NCI-H1417 treated with DMSO at 0.1 percent for 48 hours (cell line): ENCODE data around the gene SCUBE2.
"Not testable (repeated sequence)": the region's sequence is repeated elsewhere in the genome, so short reads cannot be mapped to it uniquely, and the experiment has no call there.

Source experiments
- DNase-seq: peaks from one replicate; lab custom pipeline; 2025; lab: John Stamatoyannopoulos, UW

Gene SCUBE2

DNA sequence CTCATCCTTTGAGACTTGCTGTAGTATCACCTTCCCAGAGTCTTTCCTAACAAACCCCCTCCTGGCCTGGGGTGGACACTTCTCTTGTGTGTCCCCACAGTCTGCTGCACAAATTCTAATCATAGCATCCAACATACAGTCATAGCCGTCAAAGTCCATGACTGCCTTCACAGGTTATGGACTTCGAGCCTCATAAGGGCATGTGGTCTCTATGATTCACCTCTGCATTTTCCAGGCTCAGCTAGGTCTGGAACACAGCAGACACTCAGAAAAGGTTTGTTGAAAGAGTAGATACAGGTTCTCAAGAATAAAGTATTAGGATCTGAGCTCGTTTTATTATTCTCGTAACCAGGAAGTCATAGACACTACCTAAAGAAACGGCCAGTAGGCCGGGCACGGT, 13.2 kb upstream of the SCUBE2 start:
- no peak for DNase-seq

DNA sequence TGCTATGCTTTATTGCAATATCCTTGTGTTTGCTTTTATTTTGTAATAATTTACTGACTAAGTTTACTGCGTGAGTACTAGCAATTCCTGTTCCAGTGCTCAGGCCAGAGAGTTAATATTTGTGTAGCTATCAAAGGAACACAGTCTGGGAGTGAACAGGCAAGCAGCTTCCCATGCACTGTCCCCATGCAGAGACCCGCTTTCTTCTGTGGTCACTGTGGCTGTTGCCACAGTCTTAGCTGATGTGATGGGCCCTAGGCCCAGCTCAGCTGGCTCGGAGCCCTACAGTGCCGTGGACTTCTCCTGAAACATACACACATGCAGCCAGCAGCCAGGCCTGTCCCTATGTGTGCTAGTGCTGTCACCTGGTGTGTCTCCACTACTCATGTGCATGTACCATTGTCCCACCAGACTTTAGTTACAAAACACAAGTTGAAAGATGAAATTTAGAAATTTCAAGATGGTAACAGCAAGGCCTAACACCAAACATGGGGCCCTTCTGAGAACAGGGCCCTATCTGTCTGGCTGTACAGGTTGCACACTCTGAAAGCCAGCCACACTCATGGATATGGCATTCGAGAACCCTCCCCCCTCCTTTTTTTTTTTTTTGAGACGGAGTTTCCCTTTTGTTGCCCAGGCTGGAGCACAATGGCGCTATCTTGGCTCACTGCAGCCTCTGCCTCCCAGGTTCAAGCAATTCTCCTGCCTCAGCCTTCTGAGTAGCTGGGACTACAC, 12.3 kb upstream of the SCUBE2 start:
- DNase-seq, result no peak

DNA sequence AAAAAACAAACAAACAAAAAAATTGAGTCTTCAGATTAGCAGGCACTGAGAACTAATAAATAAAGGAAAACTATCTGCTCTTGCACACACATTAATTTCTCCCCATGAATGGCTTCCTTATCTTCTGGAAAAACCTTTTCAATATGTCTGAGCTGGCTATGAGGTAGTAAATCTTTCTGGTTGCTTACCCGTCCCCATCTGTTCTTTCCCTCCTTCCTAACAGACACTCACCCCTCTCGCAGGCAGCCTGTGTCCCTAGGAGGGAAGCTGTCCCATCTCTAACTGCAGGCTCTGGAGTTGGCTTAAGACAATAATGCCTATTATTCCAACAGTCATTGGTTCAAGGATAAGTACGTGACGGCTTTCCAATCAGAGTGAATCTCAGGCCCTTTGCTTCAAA, 8.2 kb upstream of the SCUBE2 start:
- DNase-seq, result no peak

DNA sequence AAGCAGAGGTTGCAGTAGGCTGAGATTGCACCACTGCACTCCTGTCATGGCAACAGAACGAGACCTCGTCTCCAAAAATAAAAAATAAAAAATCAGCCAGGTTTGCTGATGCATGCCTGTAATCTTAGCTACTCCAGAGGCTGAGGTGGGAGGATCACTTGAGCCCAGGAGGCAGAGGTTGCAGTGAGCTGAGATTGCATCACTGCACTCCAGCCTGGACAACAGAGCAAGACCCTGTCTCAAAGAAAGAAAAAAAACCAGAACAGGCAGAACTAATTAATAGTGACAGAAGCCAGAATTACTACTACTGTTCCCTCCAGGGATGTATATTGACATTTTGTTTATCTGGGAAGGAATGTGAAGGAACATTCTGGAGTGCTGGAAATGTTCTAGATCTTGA, 7.1 kb upstream of the SCUBE2 start:
- not testable (repeated sequence) for DNase-seq

DNA sequence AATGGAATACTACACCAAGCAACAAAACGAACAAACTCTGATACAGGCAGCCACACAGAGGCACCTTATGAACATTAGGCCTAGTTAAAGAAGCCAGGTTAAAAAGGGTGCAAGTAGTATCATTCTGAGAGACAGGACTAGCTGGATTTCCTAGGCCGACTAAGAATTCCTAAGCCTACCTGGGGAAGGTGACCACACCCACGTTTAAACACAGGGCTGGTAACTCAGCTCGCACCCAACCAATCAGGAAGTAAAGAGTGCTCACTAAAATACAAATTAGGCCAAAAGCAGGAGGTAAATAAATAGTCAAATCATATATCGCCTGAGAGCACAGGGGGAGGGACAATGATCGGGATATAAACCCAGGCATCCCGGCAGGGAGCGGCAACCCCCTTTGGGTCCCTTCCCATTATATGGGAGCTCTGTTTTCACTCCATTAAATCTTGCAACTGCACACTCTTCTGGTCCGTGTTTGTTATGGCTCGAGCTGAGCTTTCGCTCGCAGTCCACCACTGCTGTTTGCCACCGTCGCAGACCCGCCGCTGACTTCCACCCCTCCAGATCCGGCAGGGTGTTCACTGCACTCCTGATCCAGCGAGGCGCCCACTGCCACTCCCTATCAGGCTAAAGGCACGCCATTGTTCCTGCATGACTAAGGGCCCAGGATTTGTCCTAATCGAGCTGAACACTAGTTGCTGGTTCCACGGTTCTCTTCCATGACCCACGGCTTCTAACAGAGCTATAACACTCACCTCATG, 6.0 kb upstream of the SCUBE2 start:
- not testable (repeated sequence) for DNase-seq

DNA sequence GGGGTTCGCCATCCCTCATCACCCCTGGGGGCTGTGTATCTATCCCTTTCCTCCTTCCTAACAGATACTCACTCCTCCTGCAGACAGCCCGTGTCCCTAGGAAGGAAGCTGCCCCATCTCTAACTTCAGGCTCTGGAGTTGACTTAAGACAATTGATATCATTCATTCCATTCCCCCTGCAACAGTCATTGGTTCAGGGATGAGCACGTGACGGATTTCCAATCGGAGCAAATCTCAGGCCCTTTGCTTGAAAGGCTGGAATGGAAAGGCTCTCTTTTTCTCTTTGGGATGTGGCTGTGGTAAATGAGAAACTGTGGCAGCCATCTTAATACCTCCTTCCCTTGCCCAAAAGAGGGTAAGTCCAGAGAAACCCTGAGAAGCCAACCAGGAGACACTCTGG, 5.0 kb upstream of the SCUBE2 start:
- no peak for DNase-seq

DNA sequence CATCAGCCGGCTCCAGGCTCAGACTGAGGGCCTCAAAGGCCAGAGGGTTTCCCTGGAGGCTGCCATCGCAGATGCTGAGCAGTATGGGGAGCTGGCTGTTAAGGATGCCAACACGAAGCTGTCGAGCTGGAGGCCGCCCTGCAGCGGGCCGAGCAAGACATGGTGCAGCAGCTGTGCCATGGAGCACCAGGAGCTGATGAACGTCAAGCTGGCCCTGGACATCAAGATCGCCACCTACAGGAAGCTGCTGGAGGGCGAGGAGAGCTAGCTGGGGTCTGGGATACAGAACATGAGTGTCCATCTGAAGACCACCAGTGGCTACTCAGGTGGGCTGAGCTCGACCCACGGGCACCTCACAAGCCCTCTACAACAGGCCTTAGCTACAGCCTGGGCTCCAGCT, 4.0 kb upstream of the SCUBE2 start:
- DNase-seq, result no peak

DNA sequence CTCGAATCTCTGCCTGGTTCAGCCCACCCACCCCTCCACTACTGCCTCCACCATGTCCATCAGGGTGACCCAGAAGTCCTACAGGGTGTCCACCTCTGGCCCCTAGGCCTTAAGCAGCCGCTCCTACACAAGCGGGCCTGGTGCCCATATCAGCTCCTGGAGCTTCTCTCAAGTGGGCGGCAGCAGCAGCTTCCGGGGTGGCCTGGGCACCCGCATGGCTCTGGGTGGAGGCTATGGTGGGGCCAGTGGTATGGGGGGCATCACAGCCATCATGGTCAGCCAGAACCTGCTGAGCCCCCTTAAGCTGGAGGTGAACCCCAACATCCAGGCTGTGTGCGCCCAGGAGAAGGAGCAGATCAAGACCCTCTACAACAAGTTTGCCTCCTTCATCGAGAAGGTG, 3.0 kb upstream of the SCUBE2 start:
- DNase-seq, result no peak

DNA sequence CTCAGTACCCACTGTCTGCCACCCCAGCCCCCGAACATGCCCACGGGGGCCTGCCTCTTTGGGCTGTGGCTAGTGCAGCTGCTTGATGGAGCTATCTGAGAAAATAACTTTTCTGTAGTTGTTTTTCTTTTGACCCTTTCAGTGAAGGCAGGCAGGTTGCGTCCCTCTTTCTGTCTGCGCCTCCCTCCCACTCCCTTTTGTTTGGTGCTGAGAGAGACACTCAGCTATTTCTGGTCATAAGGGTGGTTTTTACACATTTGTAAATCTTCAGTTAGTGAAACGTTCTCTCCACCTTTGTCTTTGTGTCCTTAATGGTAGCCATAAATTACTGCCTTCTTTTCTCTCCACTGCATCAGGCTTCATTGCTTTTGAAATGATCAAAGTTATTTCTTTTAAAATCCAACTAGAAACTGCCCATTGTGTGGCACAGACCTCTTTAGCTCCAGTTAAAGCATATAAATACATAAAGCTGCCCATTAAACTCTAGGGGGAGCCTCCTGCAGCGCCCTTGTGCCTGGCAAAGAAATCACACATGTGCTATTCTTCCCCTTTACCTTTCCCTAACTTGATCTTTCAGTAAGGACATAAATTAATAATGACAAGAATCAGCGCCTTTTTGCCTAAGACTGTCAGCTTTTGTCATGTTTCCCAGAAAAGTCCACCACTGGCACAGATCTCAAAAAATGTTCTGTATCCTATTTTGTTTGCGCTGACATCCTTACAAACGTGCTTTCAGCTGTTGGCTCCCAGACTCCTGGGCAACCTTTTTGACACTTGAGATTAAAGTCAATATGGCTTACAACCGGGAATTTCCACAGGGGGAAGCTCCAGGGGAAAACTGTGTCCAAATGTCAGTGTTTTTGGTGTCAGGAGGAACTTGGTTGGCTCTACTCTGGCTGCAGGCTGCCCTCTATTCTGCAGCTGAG, 1.7 kb upstream of the SCUBE2 start:
- DNase-seq, result no peak

DNA sequence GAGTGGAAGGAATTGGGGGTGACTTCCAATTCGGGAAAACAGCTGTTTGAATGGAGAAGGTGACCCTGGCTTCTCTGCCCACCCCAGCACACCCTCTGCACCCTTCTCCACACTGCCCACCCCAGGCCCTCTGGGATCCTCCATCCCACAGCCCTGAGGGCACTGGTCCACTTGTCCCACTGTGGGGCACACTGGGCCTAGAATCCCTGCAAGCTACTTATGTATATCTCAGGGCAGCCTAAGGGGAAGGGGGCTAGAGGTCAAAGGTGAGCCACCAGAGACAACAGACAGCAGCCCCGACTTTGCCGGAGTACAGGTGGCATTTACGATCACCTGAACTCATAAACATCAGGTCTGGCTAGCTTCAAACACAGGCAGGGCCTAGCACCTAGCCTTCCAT, 673 bp upstream of the SCUBE2 start:
- DNase-seq, result no peak

DNA sequence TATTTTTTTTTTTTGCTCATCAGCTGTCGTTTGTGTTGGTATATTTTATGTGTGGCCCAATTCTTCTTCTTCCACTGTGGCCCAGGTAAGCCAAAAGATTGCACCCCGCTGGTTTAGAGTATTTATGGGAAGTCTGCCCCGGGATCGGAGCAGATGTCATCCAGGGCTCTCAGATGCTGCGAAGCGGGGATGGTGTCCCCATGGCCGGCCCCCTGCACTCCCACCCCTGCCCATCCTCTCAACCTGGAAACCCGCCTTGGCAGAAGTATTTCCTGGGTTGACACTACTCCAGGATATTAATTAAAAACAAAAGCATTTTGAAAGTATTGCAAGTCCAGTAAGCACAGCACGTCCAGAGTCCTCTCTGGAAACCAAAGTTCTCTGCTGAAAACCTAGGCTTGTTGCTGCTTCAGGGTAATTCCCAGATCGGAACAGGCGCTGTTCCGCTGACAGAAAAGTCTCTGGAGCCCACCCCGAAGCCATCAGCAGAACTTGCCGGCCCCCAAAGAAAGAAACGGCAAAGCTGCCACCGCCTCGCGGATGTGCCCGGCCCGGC, 833 bp downstream of the SCUBE2 start:
- DNase-seq, result no peak

DNA sequence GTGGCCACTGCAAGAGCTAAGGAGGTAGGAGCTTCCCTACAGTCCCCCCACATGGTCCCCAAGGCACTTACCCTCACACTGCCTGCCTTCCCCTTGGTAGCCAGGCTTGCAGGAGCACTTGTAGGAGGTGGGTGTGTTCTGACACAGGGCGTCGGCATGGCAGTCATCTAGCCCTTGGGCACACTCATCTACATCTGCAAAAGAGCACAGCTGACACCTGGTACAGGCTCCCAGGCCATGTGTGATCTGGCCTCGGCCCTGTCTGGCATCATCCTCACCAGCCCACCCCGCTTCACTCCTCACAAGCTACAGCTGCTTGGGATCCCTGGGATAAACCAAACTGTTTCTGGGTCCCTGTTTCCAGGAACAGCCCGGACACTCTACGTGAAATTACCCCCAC, 1.8 kb downstream of the SCUBE2 start:
- no peak for DNase-seq

DNA sequence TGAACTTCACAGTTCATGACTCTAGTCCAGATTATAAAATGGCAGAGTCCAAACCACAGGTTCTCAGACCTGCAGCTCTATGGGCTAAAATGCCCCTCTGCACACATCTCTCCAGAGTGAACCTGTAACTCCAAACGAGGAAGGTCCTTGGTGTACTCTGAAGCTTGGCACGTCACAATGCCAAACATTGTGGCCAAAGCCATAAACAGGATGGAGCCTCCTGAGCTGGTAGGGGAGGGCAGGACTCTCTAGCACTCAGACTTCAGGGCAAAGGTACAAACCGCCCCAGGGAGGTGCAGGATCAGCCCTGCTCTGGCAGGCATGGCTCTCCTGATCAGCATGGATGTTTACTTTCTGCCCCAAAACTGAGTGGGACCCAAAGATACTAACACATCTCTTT, 2.3 kb downstream of the SCUBE2 start:
- no peak for DNase-seq

DNA sequence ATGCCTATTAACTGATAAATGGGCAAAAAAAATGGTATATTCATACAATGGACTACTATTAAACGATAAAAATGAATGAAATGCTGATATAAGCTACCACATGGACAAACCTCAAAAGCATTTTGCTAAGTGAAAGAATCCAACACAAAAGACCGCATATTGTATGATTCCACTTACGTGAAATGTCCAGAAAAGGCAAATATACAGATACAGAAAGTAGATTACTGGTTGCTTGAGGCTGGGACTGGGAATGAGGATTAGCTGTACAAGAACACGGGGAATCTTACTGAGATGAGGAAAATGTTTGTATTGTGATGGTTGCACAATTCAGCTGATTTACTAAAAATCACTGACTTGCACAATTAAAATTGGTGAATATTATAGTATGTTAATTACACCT, 8.8 kb downstream of the SCUBE2 start:
- no peak for DNase-seq

DNA sequence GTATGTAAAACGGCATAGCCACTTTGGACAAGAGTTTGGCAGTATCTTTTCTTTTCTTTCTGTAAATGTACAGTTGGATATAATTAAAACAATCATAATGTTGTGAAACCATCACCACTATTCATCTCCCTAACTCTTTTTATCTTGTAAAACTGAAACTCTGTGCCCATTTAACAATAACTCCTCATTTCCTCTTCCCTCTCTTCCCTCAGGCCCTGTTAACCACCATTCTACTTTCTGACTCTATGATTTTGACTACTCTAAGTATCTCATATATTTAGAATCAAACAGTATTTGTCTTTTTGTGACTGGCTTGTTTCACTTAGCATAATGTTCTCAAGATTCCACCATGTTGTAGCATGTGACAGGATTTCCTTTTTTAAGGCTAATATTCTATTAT, 10.2 kb downstream of the SCUBE2 start:
- DNase-seq, result no peak

DNA sequence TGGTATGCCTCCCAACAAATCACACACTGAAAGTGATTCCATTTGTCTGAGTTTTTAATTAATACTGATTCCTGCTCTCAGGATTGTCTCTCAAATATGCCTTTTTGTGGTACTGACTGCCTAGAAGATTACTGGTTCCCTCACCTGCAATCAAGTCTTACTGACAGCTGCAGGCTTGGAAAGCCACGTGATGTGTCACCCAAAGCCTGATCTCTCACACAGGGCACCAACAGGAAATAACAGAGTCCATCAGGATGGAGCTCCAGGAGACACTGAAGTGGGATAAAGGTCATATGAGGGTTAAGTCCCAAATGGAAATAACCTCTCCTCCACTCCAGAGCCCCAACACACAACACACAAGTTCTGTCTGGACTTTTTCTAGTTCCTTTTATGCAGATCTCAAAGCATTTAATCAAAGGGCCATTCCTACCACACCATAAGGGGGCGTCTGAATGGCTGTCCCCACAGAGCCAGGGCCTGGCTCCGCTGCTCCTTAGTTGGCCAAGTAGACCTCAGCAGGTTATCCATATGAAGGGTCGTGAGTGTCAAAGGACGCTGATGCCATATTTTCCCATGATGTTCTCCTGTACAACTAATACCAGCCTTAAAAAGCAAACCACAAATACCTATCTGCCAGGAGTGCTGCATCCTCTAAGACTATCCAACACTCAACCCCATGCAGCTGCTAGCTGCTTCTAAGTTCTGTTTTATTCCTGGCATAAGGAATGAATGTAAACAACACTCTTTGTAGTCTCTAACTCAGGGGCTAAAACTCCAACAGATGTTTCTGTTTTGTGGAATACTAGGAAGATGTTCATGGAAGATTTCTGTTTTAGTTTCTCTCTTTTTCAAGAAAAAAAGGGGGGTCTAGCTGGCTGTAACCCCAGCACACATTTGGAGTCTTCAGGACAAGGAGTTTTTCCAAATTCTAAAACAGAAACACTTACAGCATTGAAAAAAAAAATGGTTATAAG, 13.0 kb downstream of the SCUBE2 start:
- DNase-seq, result no peak

DNA sequence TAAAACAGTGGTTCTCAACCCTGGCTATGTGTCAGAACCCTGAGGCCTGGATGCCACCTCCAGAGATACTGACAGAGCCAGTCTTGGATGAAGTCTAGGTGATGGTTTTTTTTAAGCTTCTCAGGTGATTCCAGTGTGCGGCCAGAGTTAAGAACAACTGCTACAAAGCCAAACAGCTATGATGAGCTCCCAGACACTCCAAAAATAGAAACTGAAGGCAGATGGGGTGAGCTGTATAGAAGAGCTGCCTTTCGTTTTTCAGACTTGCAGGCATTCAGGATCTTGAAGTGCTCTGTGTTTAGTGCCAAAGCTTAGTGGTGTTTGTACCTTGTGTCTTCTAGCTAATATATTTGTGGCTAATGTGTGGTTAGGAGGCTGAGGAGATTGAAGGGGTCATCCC, 14.2 kb downstream of the SCUBE2 start:
- no peak for DNase-seq

DNA sequence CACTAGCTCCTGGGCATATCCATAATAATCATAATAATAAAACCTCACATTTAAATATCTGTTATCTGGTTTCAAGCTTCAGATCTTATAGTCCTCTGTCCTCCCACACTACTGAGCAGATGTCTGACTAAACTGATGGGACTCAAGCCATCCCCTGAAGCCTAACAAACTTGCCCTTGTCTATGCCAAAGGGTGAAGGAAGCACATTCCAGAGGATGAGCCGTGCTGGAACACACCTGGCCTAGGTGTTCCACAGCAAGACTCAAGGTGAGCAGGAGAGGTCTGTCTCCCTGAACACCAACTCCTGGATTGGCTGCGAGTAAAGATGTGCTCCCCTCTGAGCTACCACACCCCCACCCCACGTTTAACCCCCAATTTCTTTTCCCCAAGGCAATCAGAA, 14.7 kb downstream of the SCUBE2 start:
- no peak for DNase-seq

DNA sequence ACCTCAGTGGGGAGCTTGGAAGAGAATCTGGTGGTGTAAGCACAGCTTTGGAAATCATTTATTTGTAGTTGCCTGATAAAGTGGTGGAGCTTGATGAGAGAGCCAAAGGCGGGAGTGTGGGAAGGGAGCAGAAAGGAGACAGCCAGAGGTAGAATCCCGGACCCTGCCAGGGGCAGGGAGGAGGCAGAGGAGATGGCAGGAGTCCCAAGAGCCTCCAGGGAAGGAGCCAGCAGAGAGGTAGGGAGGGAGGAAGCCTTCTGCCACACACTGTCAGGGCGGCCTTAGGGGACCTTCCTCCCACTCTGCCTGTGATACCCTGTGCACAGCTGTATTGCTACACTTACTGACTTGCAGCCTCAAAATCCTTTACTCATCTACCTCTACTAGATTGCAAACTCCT, 15.4 kb downstream of the SCUBE2 start:
- DNase-seq, result no peak

DNA sequence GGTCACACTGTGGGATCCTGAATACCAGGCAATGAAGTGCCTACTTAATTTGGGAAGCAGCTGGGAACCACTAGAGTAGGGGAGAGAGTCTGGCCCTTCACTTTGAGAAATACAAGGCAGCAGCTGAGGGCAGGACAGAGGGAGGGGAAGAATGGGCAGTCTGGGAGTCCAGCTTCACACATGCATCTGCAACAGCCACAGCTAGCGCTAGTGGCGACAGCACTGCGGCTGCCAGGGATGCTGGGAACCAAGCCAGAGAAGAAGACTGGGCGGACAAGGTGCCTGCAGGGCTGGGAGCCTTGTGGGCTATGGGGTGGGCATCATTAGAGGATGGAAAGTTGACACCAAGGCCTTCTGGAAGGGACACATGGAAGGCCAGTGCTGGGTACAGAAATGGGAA, 15.8 kb downstream of the SCUBE2 start:
- DNase-seq, result no peak

DNA sequence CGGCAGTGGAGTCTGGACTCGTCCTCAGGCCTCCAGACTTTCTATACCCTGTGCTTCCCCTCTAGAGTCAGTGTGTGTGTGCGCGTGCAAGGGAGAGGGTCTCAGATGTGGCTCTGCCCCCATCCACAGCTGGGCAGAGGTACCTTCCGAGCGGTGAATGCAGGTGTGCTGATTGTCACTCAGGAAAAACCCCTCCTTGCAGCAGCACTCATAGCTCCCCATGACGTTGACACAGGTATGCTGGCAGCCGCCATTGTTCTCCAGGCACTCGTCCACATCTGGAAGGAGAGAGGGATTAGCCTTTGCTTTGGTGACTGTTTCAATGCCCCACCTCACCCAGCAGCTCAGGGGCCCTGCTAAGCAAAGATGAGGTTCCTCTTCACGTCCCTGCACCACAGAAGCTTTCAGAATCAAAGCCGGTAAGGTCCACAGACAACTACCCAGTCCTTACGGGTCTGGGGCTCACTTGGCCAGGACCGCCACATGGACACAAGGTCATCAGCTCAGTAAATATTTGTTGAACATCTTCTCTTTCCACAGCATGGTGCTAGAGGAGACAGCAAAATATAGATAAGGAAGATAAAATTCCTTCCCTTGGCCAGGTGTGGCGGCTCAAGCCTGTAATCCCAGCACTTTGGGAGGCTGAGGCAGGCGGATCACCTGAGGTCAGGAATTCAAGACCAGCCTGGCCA, 16.9 kb downstream of the SCUBE2 start:
- no peak for DNase-seq
